GM23338 (cell line): ENCODE measurements around the gene PLXNA2.

Experiments
- CTCF ChIP-seq, 2 experiments: fragments of 200-600 bp in 1 of 2; sonication (generic) in 1 of 2; conservative IDR thresholded peaks; 2 replicates each; pipeline versions ENCODE4 v1.5.1 to v1.6.1; 2016 to 2017; ENCODE audit warnings: antibody characterized with exemption in 2 of 2, low read depth in 2 of 2, mild to moderate bottlenecking in 2 of 2, moderate library complexity in 1 of 2
- ETS1 ChIP-seq: IDR thresholded peaks from 2 replicates; pipeline ENCODE4 v1.6.1; 2016; ENCODE audit warnings: antibody characterized with exemption
- JUNB ChIP-seq: IDR thresholded peaks from one replicate; pipeline ENCODE4 v1.6.1; 2016; ENCODE audit warnings: antibody characterized with exemption; ENCODE audit not compliant: unreplicated experiment

DNA sequence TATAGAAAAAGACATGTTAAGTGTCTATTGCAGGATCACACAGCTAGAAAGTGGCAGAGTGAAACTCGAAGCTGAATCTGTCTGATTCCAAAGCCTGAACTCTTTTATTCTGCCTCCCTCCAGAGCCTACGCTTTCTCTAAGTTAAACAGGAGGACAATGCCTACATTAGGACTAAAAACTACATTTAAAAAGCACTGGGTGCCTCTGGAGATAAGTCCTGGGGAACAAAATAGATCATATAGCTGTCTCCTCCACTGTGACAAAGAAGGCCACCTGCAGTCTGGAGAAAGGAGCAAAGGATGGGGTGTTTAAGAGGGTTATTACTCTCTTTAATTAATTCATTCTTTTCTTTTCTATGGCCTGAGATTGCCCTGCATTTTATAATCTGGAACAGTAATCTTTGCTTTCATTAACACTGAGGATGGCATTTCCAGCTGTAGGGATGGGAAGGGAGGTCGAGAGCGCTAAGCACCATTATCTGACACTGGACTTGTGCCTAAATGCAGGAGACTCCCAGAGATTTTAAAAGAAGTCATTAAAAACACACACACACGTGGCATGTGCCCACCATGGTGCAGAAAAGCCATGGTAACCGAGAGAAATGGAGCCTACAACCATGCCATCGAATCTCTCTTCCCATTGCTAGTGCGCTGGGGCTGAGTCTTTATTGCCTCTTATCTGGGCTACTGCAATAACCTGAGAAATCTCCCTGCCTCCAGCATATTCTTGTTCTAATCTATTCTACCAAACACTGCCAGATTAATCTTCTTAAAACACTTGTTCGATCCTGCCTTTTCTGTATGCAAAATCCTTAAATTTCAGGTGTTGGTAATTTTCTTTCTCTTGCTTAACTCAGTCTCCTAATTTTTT, 92.2 kb downstream of the PLXNA2 start:
- TF ChIP-seq ETS1 (no peak), CTCF (conservative IDR thresholded peaks at IDR 0.05; ENCODE audit: low read depth in 2 of 2) (no peak), JUNB (no peak)
